CD14-positive monocyte (primary cell): ENCODE measurements around the gene GPR12. TPM values are rescaled to one million over a fixed set of nuclear protein-coding genes. Genes with fewer than 3 reads are reported as not detected.

Source experiments
- DNase-seq, 3 donors: peaks; one replicate each; pipeline ENCODE4 v3.0.0-alpha.2; 2011 to 2022
- H2AFZ ChIP-seq: 2 replicates; pipeline ENCODE4 v1.6.0; 2012; ENCODE audit warnings: mild to moderate bottlenecking, low read depth, low read length, inconsistent platforms; ENCODE audit not compliant: insufficient read depth, poor library complexity, severe bottlenecking
- H3K27ac ChIP-seq, 2 donors: 1 replicate in 1 of 2; 2 replicates in 1 of 2; pipeline ENCODE4 v1.5.1; 2012 to 2013; ENCODE audit warnings: low read length in 2 of 2, control low read depth in 1 of 2, inconsistent platforms in 1 of 2, low read depth in 1 of 2, mild to moderate bottlenecking in 1 of 2
- H3K27me3 ChIP-seq, 2 donors: one replicate each; pipeline versions ENCODE4 v1.6.0 to v1.6.1; 2011 to 2013; ENCODE audit warnings: low read length in 2 of 2; ENCODE audit not compliant: control insufficient read depth in 2 of 2, insufficient read depth in 2 of 2
- H3K36me3 ChIP-seq, 2 donors: replicated peaks in 1 of 2; 1 replicate in 1 of 2; 2 replicates in 1 of 2; pipeline versions ENCODE4 v1.5.1 to v1.6.1; 2012 to 2013; ENCODE audit warnings: low read length in 2 of 2, control low read depth in 1 of 2, inconsistent platforms in 1 of 2, mild to moderate bottlenecking in 1 of 2; ENCODE audit not compliant: insufficient read depth in 2 of 2, control insufficient read depth in 1 of 2
- H3K4me1 ChIP-seq, 2 donors: 1 replicate in 1 of 2; 2 replicates in 1 of 2; pipeline versions ENCODE4 v1.5.1 to v1.6.1; 2012 to 2013; ENCODE audit warnings: low read length in 2 of 2, control low read depth in 1 of 2, inconsistent platforms in 1 of 2, mild to moderate bottlenecking in 1 of 2, moderate library complexity in 1 of 2; ENCODE audit not compliant: insufficient read depth in 2 of 2, control insufficient read depth in 1 of 2
- H3K4me2 ChIP-seq: replicated peaks from 2 replicates; pipeline ENCODE3; 2012; ENCODE audit warnings: low read length, moderate library complexity, mild to moderate bottlenecking; ENCODE audit not compliant: poor library complexity, severe bottlenecking; ENCODE audit errors: extremely low read depth
- H3K4me3 ChIP-seq, 3 experiments: fragments of 200-600 bp in 1 of 3; sonication (generic) in 1 of 3; replicated peaks in 1 of 3; 1 replicate in 2 of 3; 2 replicates in 1 of 3; pipeline ENCODE4 v1.5.1; 2011 to 2013; ENCODE audit warnings: low read length in 3 of 3, mild to moderate bottlenecking in 3 of 3, control low read depth in 2 of 3, low read depth in 2 of 3, inconsistent platforms in 1 of 3, moderate library complexity in 1 of 3
- H3K79me2 ChIP-seq: 2 replicates; pipeline ENCODE4 v1.6.0; 2012; ENCODE audit warnings: mild to moderate bottlenecking, control low read depth, inconsistent platforms, low read length, moderate library complexity; ENCODE audit not compliant: insufficient read depth
- H3K9ac ChIP-seq: 2 replicates; pipeline ENCODE4 v1.6.0; 2017; ENCODE audit warnings: low read length, mild to moderate bottlenecking; ENCODE audit not compliant: insufficient read depth, poor library complexity, severe bottlenecking
- H3K9me3 ChIP-seq, 2 donors: replicated peaks in 1 of 2; 1 replicate in 1 of 2; 2 replicates in 1 of 2; pipeline versions ENCODE4 v1.5.1 to v1.6.1; 2012 to 2013; ENCODE audit warnings: low read length in 2 of 2, control low read depth in 1 of 2; ENCODE audit not compliant: control insufficient read depth in 1 of 2, insufficient read depth in 1 of 2
- H4K20me1 ChIP-seq: 2 replicates; pipeline ENCODE4 v1.6.0; 2012; ENCODE audit warnings: mild to moderate bottlenecking, low read length, control low read depth, moderate library complexity; ENCODE audit not compliant: insufficient read depth
- H3K27ac Mint-ChIP-seq, 7 donors: one replicate each; pipeline ENCODE4 v1.8.0; 2020; ENCODE audit warnings: mild to moderate bottlenecking in 7 of 7, mixed read lengths in 7 of 7, moderate library complexity in 6 of 7, inconsistent platforms in 2 of 7
- H3K27me3 Mint-ChIP-seq, 3 donors: one replicate each; pipeline ENCODE4 v1.8.0; 2021 to 2022; ENCODE audit warnings: low read depth in 3 of 3, mild to moderate bottlenecking in 3 of 3, mixed read lengths in 3 of 3, moderate library complexity in 3 of 3, inconsistent platforms in 1 of 3
- H3K36me3 Mint-ChIP-seq, 2 donors: one replicate each; pipeline ENCODE4 v1.8.0; 2020; ENCODE audit warnings: mixed read lengths in 2 of 2, inconsistent platforms in 1 of 2, mild to moderate bottlenecking in 1 of 2
- H3K4me1 Mint-ChIP-seq: one replicate; pipeline ENCODE4 v1.8.0; 2020; ENCODE audit warnings: mild to moderate bottlenecking, mixed read lengths
- H3K4me3 Mint-ChIP-seq, 2 donors: one replicate each; pipeline ENCODE4 v1.8.0; 2020; ENCODE audit warnings: mild to moderate bottlenecking in 2 of 2, mixed read lengths in 2 of 2, moderate library complexity in 1 of 2
- H3K9me3 Mint-ChIP-seq, 7 donors: one replicate each; pipeline ENCODE4 v1.8.0; 2020 to 2022; ENCODE audit warnings: mixed read lengths in 7 of 7, mild to moderate bottlenecking in 6 of 7, moderate library complexity in 6 of 7, inconsistent platforms in 2 of 7
- CTCF ChIP-seq: fragments of 200-600 bp; IDR thresholded peaks from one replicate; pipeline ENCODE4 v1.8.0; 2022; ENCODE audit warnings: antibody characterized with exemption, mild to moderate bottlenecking
- WGBS: methylation state at CpG from one replicate; pipeline ENCODE4 v1.1.5; 2013; ENCODE audit warnings: missing lambda C conversion rate; ENCODE audit not compliant: insufficient coverage; 5-methylcytosine and 5-hydroxymethylcytosine counted together
- intact Hi-C, 2 donors: fragments of 100-400 bp; cut with micrococcal nuclease; formaldehyde crosslinking; loops; one replicate each; pipeline versions ENCODE4 v1.15.0 to v1.15.1; 2023
- polyA plus RNA-seq, 3 donors: library from polyadenylated mRNA; depleted of rRNA in 1 of 3; unstranded in 2 of 3; stranded (reverse) in 1 of 3; fragments of 300-500 nt in 2 of 3; fragments of >200 nt in 1 of 3; fragmentation: Illumina TruSeq in 2 of 3; gene quantifications; 1 replicate in 2 of 3; 2 replicates in 1 of 3; pipeline ENCODE4 v1.2.3, GENCODE V29; 2012 to 2021

GPR12 gene
- polyA plus RNA-seq, 3 donors, result not detected

- Mint-ChIP-seq H3K4me1 (no peaks in the 10 kb centered on the region), H3K9me3 (peaks cover 3 to 10% (median 7%) of the 10 kb centered on the region in 7 donors), H3K4me3 (no peak overlapping the region), H3K36me3 (no peaks in the 10 kb centered on the region), H3K27me3 (peaks cover 0 to 6% (median 3%) of the 10 kb centered on the region in 3 donors), H3K27ac (no peak overlapping the region)
- H4K20me1 ChIP-seq, result no peaks in the 10 kb centered on the region
- no peak overlapping the region for H3K9ac ChIP-seq
- H3K4me3 ChIP-seq, result no peak overlapping the region
- no peak for DNase-seq
- WGBS, result 100% methylated on average over 1 of the region's 1 CpG
- H3K36me3 ChIP-seq, result no peaks in the 10 kb centered on the region
- H3K27ac ChIP-seq, result no peak overlapping the region
- no peak for TF ChIP-seq CTCF
- no peak overlapping the region for H3K4me2 ChIP-seq
- H3K9me3 ChIP-seq, result peaks cover 0 to 4% of the 10 kb centered on the region in 2 donors
- no peaks in the 10 kb centered on the region for H3K79me2 ChIP-seq
- H3K4me1 ChIP-seq, result no peaks in the 10 kb centered on the region
- no peak overlapping the region for H2AFZ ChIP-seq
- H3K27me3 ChIP-seq, result no peaks in the 10 kb centered on the region
- intact Hi-C loops, result no loop called here
These were observed 47.2 kb downstream of the GPR12 start for GRCh38 chr13:26713341-26713740.

- H3K9ac ChIP-seq, result no peak overlapping the region
- intact Hi-C loops, result no loop called here
- H3K4me1 Mint-ChIP-seq, result no peaks in the 10 kb centered on the region
- H3K79me2 ChIP-seq, result no peaks in the 10 kb centered on the region
- peaks cover 0 to 6% (median 3%) of the 10 kb centered on the region in 3 donors for H3K27me3 Mint-ChIP-seq
- peaks cover 3 to 10% (median 7%) of the 10 kb centered on the region in 7 donors for H3K9me3 Mint-ChIP-seq
- peaks cover 0 to 4% of the 10 kb centered on the region in 2 donors for H3K9me3 ChIP-seq
- H3K27ac ChIP-seq, result no peak overlapping the region
- no peaks in the 10 kb centered on the region for H3K36me3 ChIP-seq
- WGBS, result no CpG with 5 or more reads among the region's 4 CpGs
- DNase-seq, result no peak
- no peaks in the 10 kb centered on the region for H3K36me3 Mint-ChIP-seq
- no peak overlapping the region for H3K27ac Mint-ChIP-seq
- H3K4me2 ChIP-seq, result no peak overlapping the region
- H3K27me3 ChIP-seq, result no peaks in the 10 kb centered on the region
- no peak overlapping the region for H2AFZ ChIP-seq
- no peak overlapping the region for H3K4me3 ChIP-seq
- H4K20me1 ChIP-seq, result no peaks in the 10 kb centered on the region
- no peak overlapping the region for H3K4me3 Mint-ChIP-seq
- no peaks in the 10 kb centered on the region for H3K4me1 ChIP-seq
- TF ChIP-seq CTCF, result no peak
These were observed 49.4 kb downstream of the GPR12 start for GRCh38 chr13:26711211-26711610.
